GM23338 (cell line): Measurements from ENCODE around the gene ATXN7L1. TPM values are rescaled to one million over a fixed set of nuclear protein-coding genes. Genes with fewer than 3 reads are reported as not detected.

Experiments used
- ATAC-seq: fragments of 200-7000 bp; cut with Tn5 transposase; 3 replicates; pipeline ENCODE4 v1.9.1; 2020
- DNase-seq: peaks from one replicate; pipeline ENCODE4 v3.0.0-alpha.2; 2015; ENCODE audit warnings: low spot score
- H2AFZ ChIP-seq: fragments of 200-600 bp; sonication (generic); 2 replicates; pipeline ENCODE4 v1.8.0; 2016; ENCODE audit warnings: antibody characterized with exemption, mild to moderate bottlenecking, moderate library complexity
- H3F3A ChIP-seq: fragments of 200-600 bp; sonication (generic); replicated peaks from 2 replicates; pipeline ENCODE4 v1.8.0; 2017; ENCODE audit warnings: antibody characterized with exemption, mixed run types, low read depth
- H3K27ac ChIP-seq: fragments of 200-600 bp; sonication (generic); 2 replicates; pipeline ENCODE4 v1.6.1; 2016; ENCODE audit warnings: low read depth
- H3K27me3 ChIP-seq: fragments of 200-600 bp; sonication (generic); 2 replicates; pipeline ENCODE4 v1.8.0; 2016; ENCODE audit warnings: mild to moderate bottlenecking, mixed run types, moderate library complexity; ENCODE audit not compliant: insufficient read depth
- H3K36me3 ChIP-seq: fragments of 200-600 bp; sonication (generic); 2 replicates; pipeline ENCODE4 v1.8.0; 2016; ENCODE audit warnings: mild to moderate bottlenecking; ENCODE audit not compliant: insufficient read depth
- H3K4me1 ChIP-seq: fragments of 200-600 bp; sonication (generic); 2 replicates; pipeline ENCODE4 v1.8.0; 2016; ENCODE audit warnings: mild to moderate bottlenecking, moderate library complexity; ENCODE audit not compliant: insufficient read depth
- H3K4me2 ChIP-seq: fragments of 200-600 bp; sonication (generic); 2 replicates; pipeline ENCODE4 v1.7.1; 2017; ENCODE audit warnings: mixed run types
- H3K4me3 ChIP-seq: fragments of 200-600 bp; sonication (generic); 2 replicates; pipeline ENCODE4 v1.6.1; 2016; ENCODE audit warnings: mixed run types
- H3K79me2 ChIP-seq: fragments of 200-600 bp; sonication (generic); replicated peaks from 2 replicates; pipeline ENCODE4 v1.8.0; 2017; ENCODE audit warnings: mild to moderate bottlenecking; ENCODE audit not compliant: insufficient read depth
- H3K9me2 ChIP-seq: fragments of 200-600 bp; sonication (generic); 2 replicates; pipeline ENCODE4 v1.8.0; 2017; ENCODE audit not compliant: insufficient read depth
- H4K20me1 ChIP-seq: fragments of 200-600 bp; sonication (generic); replicated peaks from 2 replicates; pipeline ENCODE4 v1.8.0; 2017; ENCODE audit warnings: mild to moderate bottlenecking; ENCODE audit not compliant: insufficient read depth
- H3K27ac Mint-ChIP-seq: 2 replicates; pipeline ENCODE4 v1.8.0; 2020; ENCODE audit warnings: inconsistent platforms, mild to moderate bottlenecking, moderate library complexity, mixed read lengths
- H3K27me3 Mint-ChIP-seq: 3 replicates; pipeline ENCODE4 v1.8.0; 2022; ENCODE audit warnings: low read depth, mild to moderate bottlenecking, moderate library complexity, mixed read lengths, inconsistent platforms; ENCODE audit not compliant: insufficient read depth, poor library complexity
- H3K36me3 Mint-ChIP-seq: 3 replicates; pipeline ENCODE4 v1.8.0; 2021; ENCODE audit warnings: low read depth, mild to moderate bottlenecking, inconsistent platforms, moderate library complexity, mixed read lengths
- H3K4me1 Mint-ChIP-seq: 3 replicates; pipeline ENCODE4 v1.8.0; 2020; ENCODE audit warnings: mild to moderate bottlenecking, inconsistent platforms, mixed read lengths
- H3K4me3 Mint-ChIP-seq: 3 replicates; pipeline ENCODE4 v1.8.0; 2021; ENCODE audit warnings: moderate library complexity, mild to moderate bottlenecking, inconsistent platforms, mixed read lengths
- H3K9me3 Mint-ChIP-seq: 3 replicates; pipeline ENCODE4 v1.8.0; 2020; ENCODE audit warnings: moderate library complexity, mild to moderate bottlenecking, inconsistent platforms, mixed read lengths
- CREB1 ChIP-seq: fragments of 250-450 bp; sonication (Bioruptor Pico); IDR thresholded peaks from 2 replicates; pipeline ENCODE4 v1.5.0; 2020; ENCODE audit warnings: low read depth, mild to moderate bottlenecking, moderate library complexity
- EZH2 ChIP-seq: fragments of 200-600 bp; sonication (generic); IDR thresholded peaks from one replicate; pipeline ENCODE4 v1.8.0; 2017; ENCODE audit warnings: antibody characterized with exemption, mild to moderate bottlenecking, low read depth; ENCODE audit not compliant: unreplicated experiment
- EZH2phosphoT487 ChIP-seq: fragments of 200-600 bp; sonication (generic); IDR thresholded peaks from one replicate; pipeline ENCODE4 v1.8.1; 2018; ENCODE audit warnings: antibody characterized with exemption; ENCODE audit not compliant: unreplicated experiment
- NANOG ChIP-seq: IDR thresholded peaks from 2 replicates; pipeline ENCODE4 v1.6.1; 2016; ENCODE audit warnings: antibody characterized with exemption, borderline replicate concordance
- REST ChIP-seq: IDR thresholded peaks from one replicate; pipeline ENCODE4 v1.6.1; 2018; ENCODE audit warnings: antibody characterized with exemption; ENCODE audit not compliant: unreplicated experiment
- ZNF114 ChIP-seq: fragments of 250-450 bp; sonication (Bioruptor Pico); IDR thresholded peaks from 2 replicates; pipeline ENCODE4 v1.5.0; 2020; ENCODE audit warnings: mild to moderate bottlenecking, moderate library complexity
- ZNF331 ChIP-seq: fragments of 250-450 bp; sonication (Bioruptor Pico); IDR thresholded peaks from 2 replicates; pipeline ENCODE4 v1.5.0; 2020; ENCODE audit warnings: low read depth, mild to moderate bottlenecking, moderate library complexity
- polyA plus RNA-seq: library from polyadenylated mRNA; unstranded; fragments of >200 nt; fragmentation: Nextera tagmentation; extraction: Ambion mirVana; gene quantifications from 2 replicates; pipeline ENCODE4 v1.2.1, GENCODE V29; 2016
- total RNA-seq: library from RNA; depleted of rRNA; stranded (reverse); fragments of >200 nt; shearing (Covaris generic); gene quantifications from 2 replicates; pipeline ENCODE4 v1.2.3, GENCODE V29; 2014
- TF ChIP-seq, protein P1 (sequence below): IDR thresholded peaks from 2 replicates; pipeline ENCODE4 v1.6.1; 2016; ENCODE audit warnings: antibody characterized with exemption

Gene ATXN7L1
- total and polyA plus RNA-seq, 2 experiments from 2014 or later, result 22.8 to 29.8 TPM

- TF ChIP-seq, protein P1, sequence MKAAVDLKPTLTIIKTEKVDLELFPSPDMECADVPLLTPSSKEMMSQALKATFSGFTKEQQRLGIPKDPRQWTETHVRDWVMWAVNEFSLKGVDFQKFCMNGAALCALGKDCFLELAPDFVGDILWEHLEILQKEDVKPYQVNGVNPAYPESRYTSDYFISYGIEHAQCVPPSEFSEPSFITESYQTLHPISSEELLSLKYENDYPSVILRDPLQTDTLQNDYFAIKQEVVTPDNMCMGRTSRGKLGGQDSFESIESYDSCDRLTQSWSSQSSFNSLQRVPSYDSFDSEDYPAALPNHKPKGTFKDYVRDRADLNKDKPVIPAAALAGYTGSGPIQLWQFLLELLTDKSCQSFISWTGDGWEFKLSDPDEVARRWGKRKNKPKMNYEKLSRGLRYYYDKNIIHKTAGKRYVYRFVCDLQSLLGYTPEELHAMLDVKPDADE, result no peak
- TF ChIP-seq ZNF114, result no peak
These were observed 171.0 kb downstream of the ATXN7L1 start (continued) for GRCh38 chr7:105705427-105705826.

GRCh38 chr7:105703207-105703930 is 173.0 kb downstream of the ATXN7L1 start:
- Mint-ChIP-seq H3K4me1 (peaks cover 37% of the 10 kb centered on the region), H3K27me3 (peaks cover 5% of the 10 kb centered on the region), H3K27ac (no peak overlapping the region), H3K9me3 (no peaks in the 10 kb centered on the region), H3K36me3 (peaks cover 16% of the 10 kb centered on the region), H3K4me3 (no peak overlapping the region)
- Histone ChIP-seq H4K20me1 (no peaks in the 10 kb centered on the region), H3K4me2 (no peak overlapping the region), H2AFZ (no peak overlapping the region), H3K27ac (no peak overlapping the region; the same call in 1 of the 2 replicates), H3K9me2 (peaks cover 5% of the 10 kb centered on the region; the same call in 1 of the 2 replicates), H3K36me3 (no peaks in the 10 kb centered on the region), H3K79me2 (no peaks in the 10 kb centered on the region), H3K27me3 (no peaks in the 10 kb centered on the region), H3K4me3 (no peak overlapping the region), H3F3A (peaks cover 8% of the 10 kb centered on the region; the same call in 1 of the 2 replicates), H3K4me1 (peaks cover 28% of the 10 kb centered on the region)
- no peak for ATAC-seq
- TF ChIP-seq REST (no peak), EZH2phosphoT487 (no peak), NANOG (no peak)
- DNase-seq, result no peak

- no peaks in the 10 kb centered on the region for H3K36me3 ChIP-seq
- H3K4me3 ChIP-seq, result no peak overlapping the region
- H3K9me2 ChIP-seq, result no peaks in the 10 kb centered on the region
- H3K27me3 Mint-ChIP-seq, result peaks cover 7% of the 10 kb centered on the region
- H4K20me1 ChIP-seq, result no peaks in the 10 kb centered on the region
- no peak overlapping the region for H3K4me3 Mint-ChIP-seq
- no peaks in the 10 kb centered on the region for H3K79me2 ChIP-seq
- DNase-seq, result no peak
- H3K4me1 Mint-ChIP-seq, result peaks cover 52% of the 10 kb centered on the region
- no peaks in the 10 kb centered on the region for H3K27me3 ChIP-seq
- H3K36me3 Mint-ChIP-seq, result peaks cover 7% of the 10 kb centered on the region; the same call in 1 of the 3 replicates
- peaks cover 57% of the 10 kb centered on the region for H3K4me1 ChIP-seq
- TF ChIP-seq REST, result no peak
- TF ChIP-seq ZNF331 (CRISPR knock-in tag), result no peak
- no peak for TF ChIP-seq CREB1 (CRISPR knock-in tag)
- TF ChIP-seq EZH2, result no peak
- no peak for TF ChIP-seq NANOG
- no peak for ATAC-seq
- no peak overlapping the region for H2AFZ ChIP-seq
- H3K9me3 Mint-ChIP-seq, result no peaks in the 10 kb centered on the region
- H3K27ac ChIP-seq, result peak overlapping the region; percentile 75; the same call in 1 of the 2 replicates
- H3K4me2 ChIP-seq, result no peak overlapping the region
- H3F3A ChIP-seq, result peaks cover 22% of the 10 kb centered on the region
- peak overlapping the region; percentile 82 for H3K27ac Mint-ChIP-seq
These were observed 176.7 kb downstream of the ATXN7L1 start for GRCh38 chr7:105699568-105700236.
